A549 treated with CpdA at 1 μM for 4 hours (cell line): ENCODE data around the gene ZNF763. TPM values are rescaled to one million over a fixed set of nuclear protein-coding genes. Genes with fewer than 3 reads are reported as not detected.

Source experiments
- total RNA-seq: library from RNA; stranded (reverse); fragments of 200-300 nt; extraction: Qiagen RNA extraction; gene quantifications from 5 replicates; pipeline ENCODE4 v1.2.3, GENCODE V29; 2022; ENCODE audit warnings: low read depth

Gene ZNF763
- not detected in 5 replicates for total RNA-seq

DNA sequence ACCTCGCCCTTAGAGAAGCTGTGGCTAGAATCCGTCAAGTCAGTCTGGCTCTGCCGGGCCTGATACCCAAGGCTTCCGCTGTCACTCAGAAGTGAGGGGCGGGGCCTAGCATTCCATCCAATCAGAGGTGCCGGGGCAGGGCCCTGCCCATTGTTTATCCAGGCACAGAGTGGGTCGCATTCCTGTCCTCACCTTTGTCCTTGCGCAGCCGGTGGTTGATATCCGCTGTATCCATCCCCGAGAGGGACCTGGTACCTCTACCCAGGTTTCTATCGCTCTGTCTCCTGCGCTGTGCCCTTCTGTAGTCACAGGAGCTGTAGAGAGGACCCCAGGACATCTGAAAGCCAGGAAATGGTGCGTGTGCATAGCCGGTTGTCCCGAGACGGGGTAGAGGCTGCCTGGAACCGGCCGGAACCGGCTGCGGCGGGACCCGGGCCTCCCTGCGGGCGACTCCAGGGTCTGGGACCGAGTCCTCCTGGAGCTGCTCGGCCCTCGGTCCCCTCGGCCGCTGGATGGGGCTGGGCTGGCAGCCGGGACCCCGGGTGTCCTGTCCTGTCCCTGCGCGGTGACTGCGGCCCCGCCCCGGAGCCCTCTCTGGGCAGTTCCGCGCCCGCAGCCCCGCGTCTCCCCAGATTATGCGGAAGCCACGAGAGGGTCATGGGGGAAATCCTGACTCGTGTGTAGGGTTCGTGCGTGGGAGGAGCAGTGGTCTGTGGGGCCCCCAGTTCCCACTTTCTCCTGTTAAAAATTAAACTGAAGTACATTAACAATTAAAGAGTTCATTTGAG is at the start of gene ZNF763:
Gene ZNF763 (plus strand): TSS at position 183 of the 788 bp plus-strand sequence. CDS start 169 bp downstream, at position 352.

DNA sequence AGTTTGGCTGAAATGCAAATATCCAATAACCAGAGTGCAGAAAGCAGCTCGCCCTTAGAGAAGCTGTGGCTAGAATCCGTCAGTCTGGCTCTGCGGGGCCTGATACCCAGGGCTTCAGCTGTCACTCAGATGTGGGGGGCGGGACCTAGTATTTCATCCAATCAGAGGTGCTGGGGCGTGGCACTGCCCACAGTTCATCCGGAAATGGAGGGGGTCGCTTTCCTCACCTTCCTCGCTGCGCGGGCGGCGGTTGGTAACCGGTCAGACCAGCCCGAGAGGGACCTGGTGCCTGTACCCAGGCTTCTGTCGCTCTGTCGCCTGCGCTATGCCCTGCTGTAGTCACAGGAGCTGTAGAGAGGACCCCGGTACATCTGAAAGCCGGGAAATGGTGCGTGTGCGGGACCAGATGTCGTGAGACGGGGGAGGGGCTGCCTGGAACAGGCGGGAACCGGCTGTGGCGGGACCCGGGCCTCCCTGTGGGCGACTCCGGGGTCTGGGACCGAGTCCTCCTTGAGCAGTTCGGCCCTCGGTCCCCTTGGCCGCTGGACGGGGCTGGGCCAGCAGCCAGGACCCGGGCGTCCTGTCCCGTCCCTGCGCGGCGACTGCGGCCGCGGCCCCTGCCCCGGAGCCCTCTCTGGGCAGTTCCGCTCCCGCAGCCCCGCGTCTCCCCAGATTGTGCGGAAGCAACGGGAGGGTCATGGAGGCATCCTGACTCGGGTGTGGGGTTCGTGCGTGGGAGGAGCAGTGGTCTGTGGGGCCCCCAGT is 39.8 kb upstream of the ZNF763 start, which contains the start of gene ZNF700:
Gene ZNF700 (plus strand): TSS at position 222 of the 765 bp plus-strand sequence. CDS start 104 bp downstream, at position 326.

Other genes with a start within 250 kb of the ZNF763 start
- 2.1 to 4.6 TPM (median 3.1 TPM) in 5 replicates for gene ZNF823, start 226.1 kb upstream of the ZNF763 start, total RNA-seq
- 0.02 TPM in 1 of 5 replicates, not detected in the others for gene ZNF441, start 198.0 kb upstream of the ZNF763 start, total RNA-seq
- not detected in 5 replicates for gene ZNF491, start 166.5 kb upstream of the ZNF763 start, total RNA-seq
- 0.04 to 0.22 TPM (median 0.07 TPM) in 3 of 5 replicates, not detected in the others for gene ZNF440, start 150.8 kb upstream of the ZNF763 start, total RNA-seq
- not detected in 5 replicates for gene ZNF439, start 116.3 kb upstream of the ZNF763 start, total RNA-seq
- gene ZNF69, start 77.3 kb upstream of the ZNF763 start, total RNA-seq, result not detected in 5 replicates
- gene ZNF700, start 39.9 kb upstream of the ZNF763 start, total RNA-seq, result 0.15 to 0.52 TPM (median 0.24 TPM) in 5 replicates
- gene ZNF433, start 70.6 kb downstream of the ZNF763 start, total RNA-seq, result not detected in 5 replicates
- not detected in 5 replicates for gene ZNF878, start 87.9 kb downstream of the ZNF763 start, total RNA-seq
- not detected in 5 replicates for gene ZNF844, start 99.7 kb downstream of the ZNF763 start, total RNA-seq
- gene ZNF20, start 175.3 kb downstream of the ZNF763 start, total RNA-seq, result 0.20 TPM in 1 of 5 replicates, not detected in the others
- gene ZNF625, start 191.7 kb downstream of the ZNF763 start, total RNA-seq, result not detected in 5 replicates
- 1.2 to 2.0 TPM (median 1.3 TPM) in 5 replicates for gene ZNF136, start 198.1 kb downstream of the ZNF763 start, total RNA-seq